AG09319 (cell line): ENCODE measurements around the gene IMP3.

Experiments
- DNase-seq: peaks from one replicate; pipeline ENCODE4 v3.0.0-alpha.2; 2010; ENCODE audit warnings: low read depth; ENCODE audit errors: extremely low read depth
- CTCF ChIP-seq: IDR thresholded peaks from 2 replicates; pipeline ENCODE4 v1.5.1; 2011; ENCODE audit warnings: low read depth, mild to moderate bottlenecking, inconsistent platforms, low read length, moderate library complexity

Gene IMP3

GRCh38 chr15:75654201-75654907 lies 14.3 kb upstream of the IMP3 start:
- TF ChIP-seq CTCF: no peak
- DNase-seq: no peak

GRCh38 chr15:75653347-75653913 lies 13.4 kb upstream of the IMP3 start:
- TF ChIP-seq CTCF: no peak

DNA sequence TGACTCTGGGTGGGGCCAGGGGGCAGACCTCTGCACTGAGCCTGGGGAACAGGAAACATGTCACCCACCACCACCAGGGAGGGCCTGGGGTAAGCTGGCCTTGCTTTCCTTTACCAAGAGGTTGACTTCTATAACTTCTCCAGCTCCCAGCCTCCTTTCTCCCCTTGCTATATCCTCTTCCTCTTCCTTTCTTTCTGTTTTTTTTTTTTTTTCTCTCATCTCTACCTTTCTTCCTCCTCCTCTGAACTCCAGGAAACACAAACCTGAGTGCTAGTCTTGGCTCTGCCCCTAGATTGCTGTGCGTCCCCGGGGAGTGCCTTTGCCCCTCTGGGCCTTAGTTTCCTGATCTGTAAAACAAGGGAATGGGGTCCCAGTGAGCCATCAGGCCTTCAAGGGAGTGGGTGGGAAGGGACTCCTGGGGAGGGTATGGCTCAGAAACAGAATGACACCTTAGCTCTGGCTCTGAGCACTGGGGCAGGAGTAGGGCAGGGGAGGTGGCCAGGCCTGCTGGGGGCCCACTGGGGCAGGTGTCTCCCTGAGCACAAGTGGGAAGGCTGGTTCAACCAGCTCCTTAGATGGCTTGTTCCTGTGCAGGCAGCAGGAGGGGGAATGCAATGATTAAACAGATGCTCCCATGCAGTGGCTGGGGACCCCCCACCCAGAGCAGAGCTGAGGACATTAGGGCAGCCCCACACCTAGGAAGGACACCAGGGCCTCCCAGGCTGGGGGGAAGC lies 12.0 kb upstream of the IMP3 start:
- no peak for DNase-seq

More at GRCh38 chr15:75653347-75653913, 13.4 kb upstream of the IMP3 start:
- no peak for DNase-seq

DNA sequence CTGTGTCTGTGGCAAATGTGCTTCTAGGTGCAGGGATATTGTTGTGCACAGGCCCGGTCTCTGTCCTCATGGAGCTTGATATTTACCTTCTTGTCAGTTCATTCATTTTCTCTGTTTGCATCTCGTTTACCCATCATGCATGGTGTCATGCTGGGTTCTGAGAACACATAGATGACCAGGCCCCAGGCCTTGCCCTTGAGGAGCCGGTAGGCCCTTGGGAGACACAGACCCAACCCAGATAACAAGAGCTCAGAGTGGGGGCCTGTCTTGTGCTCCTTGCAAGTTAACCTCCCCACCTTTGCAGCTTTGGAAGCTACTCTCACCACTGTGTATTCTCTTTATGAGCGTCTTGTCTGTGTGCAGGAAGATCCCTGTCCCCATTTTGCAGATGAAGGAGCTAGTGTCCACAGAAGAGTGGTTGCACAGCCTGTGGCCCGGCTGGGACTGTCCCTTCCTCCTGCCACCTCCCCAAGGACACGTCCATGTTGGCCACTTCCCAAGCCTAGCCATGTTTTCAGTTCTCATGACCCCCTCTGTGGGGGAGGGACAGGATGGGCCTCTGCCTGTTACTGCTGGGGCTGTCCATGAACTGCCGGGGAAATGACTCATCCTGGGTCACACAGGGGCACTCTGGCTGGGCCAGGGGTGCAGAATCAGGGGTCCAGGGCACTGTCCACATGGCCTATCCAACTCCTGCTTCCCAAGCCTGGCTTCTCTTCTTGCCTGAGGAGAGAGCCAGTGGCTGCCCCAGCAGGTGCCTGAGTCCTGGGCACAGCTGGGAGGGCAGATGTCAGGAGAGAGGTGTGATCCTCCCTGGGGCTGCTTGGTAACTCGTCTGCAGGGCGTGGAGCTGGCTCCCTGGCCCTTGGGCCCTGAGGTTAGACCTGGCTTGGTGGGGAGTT lies 11.1 kb upstream of the IMP3 start:
- TF ChIP-seq CTCF: no peak
- no peak for DNase-seq

More for the DNA sequence above, 12.0 kb upstream of the IMP3 start:
- no peak for TF ChIP-seq CTCF

DNA sequence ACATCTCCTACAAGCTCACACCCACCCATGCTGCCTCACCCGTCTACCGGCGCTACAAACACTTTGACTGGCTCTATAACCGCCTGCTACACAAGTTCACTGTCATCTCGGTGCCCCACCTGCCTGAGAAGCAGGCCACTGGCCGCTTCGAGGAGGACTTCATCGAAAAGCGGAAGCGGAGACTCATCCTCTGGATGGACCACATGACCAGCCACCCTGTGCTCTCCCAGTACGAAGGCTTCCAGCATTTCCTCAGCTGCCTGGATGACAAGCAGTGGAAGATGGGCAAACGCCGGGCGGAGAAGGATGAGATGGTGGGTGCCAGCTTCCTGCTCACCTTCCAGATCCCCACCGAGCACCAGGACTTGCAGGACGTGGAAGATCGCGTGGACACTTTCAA lies 9.8 kb upstream of the IMP3 start:
- TF ChIP-seq CTCF: no peak
- DNase-seq: no peak

GRCh38 chr15:75649045-75649761 lies 9.2 kb upstream of the IMP3 start:
- no peak for DNase-seq
- no peak for TF ChIP-seq CTCF
